K562 (cell line): Measurements from ENCODE around the gene B3GNT9. TPM values are rescaled to one million over a fixed set of nuclear protein-coding genes. Genes with fewer than 3 reads are reported as not detected.

ENCODE experiments used
- CTCFL ChIP-seq: IDR thresholded peaks from 2 replicates; pipeline ENCODE4 v1.6.1; 2011; ENCODE audit warnings: borderline replicate concordance, low read depth, mild to moderate bottlenecking, moderate library complexity, low read length; ENCODE audit not compliant: insufficient read depth, poor library complexity, severe bottlenecking
- CUX1 ChIP-seq: fragments of 200-800 bp; sonication (Bioruptor generic); IDR thresholded peaks from 2 replicates; pipeline ENCODE4 v1.6.1; 2016; ENCODE audit warnings: missing genetic modification characterization, missing compliant biosample characterization
- HDAC8 ChIP-seq: fragments of 450-650 bp; IDR thresholded peaks from 2 replicates; pipeline ENCODE4 v1.6.1; 2016; ENCODE audit warnings: mild to moderate bottlenecking, missing genetic modification characterization, moderate library complexity, missing compliant biosample characterization
- ILF3 ChIP-seq: fragments of 450-650 bp; IDR thresholded peaks from 2 replicates; pipeline ENCODE4 v1.6.1; 2018; ENCODE audit warnings: antibody characterized with exemption, mild to moderate bottlenecking, moderate library complexity, borderline replicate concordance
- STAT6 ChIP-seq: sonication (generic); formaldehyde crosslinking; IDR thresholded peaks from 2 replicates; pipeline ENCODE4 v1.8.1; 2023; ENCODE audit warnings: mild to moderate bottlenecking, missing genetic modification reagents
- TRIM25 ChIP-seq: fragments of 450-650 bp; IDR thresholded peaks from 2 replicates; pipeline ENCODE4 v1.7.0; 2016; ENCODE audit warnings: borderline replicate concordance
- YY1 ChIP-seq, 3 experiments: IDR thresholded peaks; 2 replicates each; pipeline ENCODE4 v1.6.1; 2011; ENCODE audit warnings: low read length in 2 of 3, mild to moderate bottlenecking in 2 of 3, moderate library complexity in 2 of 3, borderline replicate concordance in 1 of 3, control low read depth in 1 of 3, low read depth in 1 of 3; ENCODE audit not compliant: insufficient read depth in 3 of 3, insufficient replicate concordance in 2 of 3, control insufficient read depth in 1 of 3, insufficient read length in 1 of 3; ENCODE audit errors: extremely low read depth in 1 of 3
- ZBTB43 ChIP-seq: sonication (generic); formaldehyde crosslinking; IDR thresholded peaks from 2 replicates; pipeline ENCODE4 v1.8.0; 2023; ENCODE audit warnings: mild to moderate bottlenecking, missing genetic modification reagents
- ZKSCAN3 ChIP-seq: fragments of 250-450 bp; sonication (Bioruptor Pico); IDR thresholded peaks from 2 replicates; pipeline ENCODE4 v1.4.0; 2020
- polyA plus RNA-seq, 8 experiments: library from polyadenylated mRNA; depleted of rRNA in 4 of 8; stranded (reverse) in 5 of 8; unstranded in 3 of 8; fragments of >200 nt; fragmentation: Nextera tagmentation in 2 of 8; fragmentation: Illumina TruSeq in 1 of 8; extraction: Ambion mirVana in 2 of 8; extraction: Trizol in 1 of 8; gene quantifications; 2 replicates each; pipeline versions ENCODE4 v1.2.1 to v1.2.3, GENCODE V29; 2011 to 2014; ENCODE audit warnings: inconsistent platforms in 1 of 8, missing spikeins in 1 of 8
- total RNA-seq, 7 experiments: library from RNA; depleted of rRNA in 6 of 7; stranded (reverse); fragments of >200 nt in 6 of 7; fragmentation: Illumina TruSeq in 2 of 7; extraction: Trizol in 2 of 7; gene quantifications; 2 replicates each; pipeline versions ENCODE4 v1.2.1 to v1.2.3, GENCODE V29; 2011 to 2021; ENCODE audit warnings: low replicate concordance in 1 of 7

The B3GNT9 gene
- total and polyA plus RNA-seq, 9 of the 15 experiments (the other 6 are each of a cell fraction or from before 2014, with no cell fraction given) = 0.01 to 1.8 (median 1.1) TPM; not detected in 1

GRCh38 chr16:67190448-67191399, 39.9 kb upstream of the B3GNT9 start (continued):
- TF ChIP-seq STAT6 (no peak), CUX1 (no peak), ZBTB43 (CRISPR knock-in tag) (no peak), YY1 (IDR thresholded peaks at IDR 0.05; ENCODE audit: borderline replicate concordance in 1 of 3, control insufficient read depth in 1 of 3, extremely low read depth in 1 of 3, insufficient read depth in 3 of 3, insufficient read length in 1 of 3, insufficient replicate concordance in 2 of 3, low read depth in 1 of 3, low read length in 2 of 3) (peak in 1 of 3 experiments; percentile 43), CTCFL (no peak), HDAC8 (no peak), ZKSCAN3 (CRISPR knock-in tag) (no peak), TRIM25 (no peak), ILF3 (no peak)
